SU-DHL-6 (cell line): Measurements from ENCODE around the gene MUC5B.
A peak's percentile ranks its signal among the peaks of the same experiment; 100 is the strongest.

Experiments
- H2AFZ ChIP-seq: fragments of 200-600 bp; sonication (generic); 2 replicates; pipeline ENCODE4 v1.6.1; 2014; ENCODE audit warnings: low read depth, mild to moderate bottlenecking, moderate library complexity, mixed read lengths, antibody characterized with exemption, low read length; ENCODE audit not compliant: severe bottlenecking
- H3F3A ChIP-seq: fragments of 200-600 bp; shearing (Covaris generic); 2 replicates; pipeline ENCODE4 v1.6.0; 2016; ENCODE audit warnings: antibody characterized with exemption, mild to moderate bottlenecking; ENCODE audit not compliant: insufficient read depth
- H3K27ac ChIP-seq: fragments of 200-600 bp; sonication (generic); 2 replicates; pipeline ENCODE4 v1.5.1; 2016; ENCODE audit warnings: low read depth, mild to moderate bottlenecking, low read length, moderate library complexity, mixed read lengths
- H3K27me3 ChIP-seq: fragments of 200-600 bp; sonication (generic), shearing (Covaris generic); 2 replicates; pipeline ENCODE4 v1.6.0; 2014; ENCODE audit warnings: mild to moderate bottlenecking, low read length
- H3K36me3 ChIP-seq: fragments of 200-600 bp; sonication (generic); 2 replicates; pipeline ENCODE4 v1.6.1; 2014; ENCODE audit warnings: mild to moderate bottlenecking, low read length, mixed read lengths
- H3K4me2 ChIP-seq: fragments of 300-600, 200-600 bp; shearing (Covaris generic), sonication (generic); 2 replicates; pipeline ENCODE4 v1.6.0; 2014; ENCODE audit warnings: low read length, low read depth, mild to moderate bottlenecking; ENCODE audit not compliant: poor library complexity, severe bottlenecking
- H3K4me3 ChIP-seq: fragments of 200-600 bp; sonication (generic); 2 replicates; pipeline ENCODE4 v1.5.1; 2014; ENCODE audit warnings: antibody characterized with exemption, low read length, mild to moderate bottlenecking, mixed read lengths; ENCODE audit not compliant: insufficient read depth, poor library complexity, severe bottlenecking
- H3K79me2 ChIP-seq: fragments of 200-600 bp; sonication (generic); 2 replicates; pipeline ENCODE4 v1.6.1; 2014; ENCODE audit warnings: mild to moderate bottlenecking, low read length, moderate library complexity; ENCODE audit not compliant: insufficient read depth
- H3K9ac ChIP-seq: fragments of 200-600 bp; sonication (generic); 2 replicates; pipeline ENCODE4 v1.7.0; 2014; ENCODE audit warnings: mild to moderate bottlenecking, low read length
- H3K9me2 ChIP-seq: fragments of 200-600 bp; sonication (generic); replicated peaks from 2 replicates; pipeline ENCODE4 v1.6.1; 2014; ENCODE audit warnings: low read length; ENCODE audit not compliant: insufficient read depth
- H3K9me3 ChIP-seq: fragments of 200-600 bp; sonication (generic); 2 replicates; pipeline ENCODE4 v1.6.1; 2014; ENCODE audit warnings: low read length, mixed read lengths; ENCODE audit not compliant: insufficient read depth
- H4K20me1 ChIP-seq: fragments of 200-600 bp; sonication (generic); 2 replicates; pipeline ENCODE4 v1.6.1; 2014; ENCODE audit warnings: low read depth, mild to moderate bottlenecking, antibody characterized with exemption, low read length, moderate library complexity, mixed read lengths
- CTCF ChIP-seq: fragments of 200-600 bp; sonication (generic); IDR thresholded peaks from one replicate; pipeline ENCODE4 v1.5.1; 2017; ENCODE audit warnings: antibody characterized with exemption, mild to moderate bottlenecking, low read length, moderate library complexity; ENCODE audit not compliant: insufficient read depth, poor library complexity, severe bottlenecking
- EZH2phosphoT487 ChIP-seq: fragments of 200-600 bp; sonication (generic), shearing (Covaris generic); conservative IDR thresholded peaks from 2 replicates; pipeline ENCODE4 v1.6.1; 2018; ENCODE audit warnings: mild to moderate bottlenecking, antibody characterized with exemption, low read length, moderate library complexity, mixed read lengths

The MUC5B gene

GRCh38 chr11:1201395-1202153, 21.3 kb upstream of the MUC5B start:
- H3K27ac ChIP-seq = no peak overlapping the region
- no peaks in the 10 kb centered on the region for H3K36me3 ChIP-seq
- H3K27me3 ChIP-seq = no peaks in the 10 kb centered on the region
- H2AFZ ChIP-seq = no peak overlapping the region
- no peak overlapping the region for H3K4me2 ChIP-seq
- H3K9ac ChIP-seq = no peak overlapping the region
- H3K9me2 ChIP-seq = no peaks in the 10 kb centered on the region
- no peaks in the 10 kb centered on the region; the same call in 1 of the 2 replicates for H3K9me3 ChIP-seq
- no peaks in the 10 kb centered on the region for H4K20me1 ChIP-seq
- H3F3A ChIP-seq = no peaks in the 10 kb centered on the region
- no peak for TF ChIP-seq CTCF
- no peak for TF ChIP-seq EZH2phosphoT487
- no peak overlapping the region for H3K4me3 ChIP-seq
- no peaks in the 10 kb centered on the region for H3K79me2 ChIP-seq

- Histone ChIP-seq H4K20me1 (no peaks in the 10 kb centered on the region), H3K27me3 (no peaks in the 10 kb centered on the region), H3K36me3 (no peaks in the 10 kb centered on the region), H2AFZ (no peak overlapping the region), H3K9me2 (no peaks in the 10 kb centered on the region), H3K27ac (no peak overlapping the region), H3K9ac (no peak overlapping the region), H3F3A (no peaks in the 10 kb centered on the region), H3K79me2 (no peaks in the 10 kb centered on the region), H3K9me3 (no peaks in the 10 kb centered on the region; the same call in 1 of the 2 replicates), H3K4me3 (no peak overlapping the region), H3K4me2 (no peak overlapping the region)
- TF ChIP-seq EZH2phosphoT487 = no peak
- no peak for TF ChIP-seq CTCF
These were observed 20.6 kb upstream of the MUC5B start for GRCh38 chr11:1202154-1202775.

DNA sequence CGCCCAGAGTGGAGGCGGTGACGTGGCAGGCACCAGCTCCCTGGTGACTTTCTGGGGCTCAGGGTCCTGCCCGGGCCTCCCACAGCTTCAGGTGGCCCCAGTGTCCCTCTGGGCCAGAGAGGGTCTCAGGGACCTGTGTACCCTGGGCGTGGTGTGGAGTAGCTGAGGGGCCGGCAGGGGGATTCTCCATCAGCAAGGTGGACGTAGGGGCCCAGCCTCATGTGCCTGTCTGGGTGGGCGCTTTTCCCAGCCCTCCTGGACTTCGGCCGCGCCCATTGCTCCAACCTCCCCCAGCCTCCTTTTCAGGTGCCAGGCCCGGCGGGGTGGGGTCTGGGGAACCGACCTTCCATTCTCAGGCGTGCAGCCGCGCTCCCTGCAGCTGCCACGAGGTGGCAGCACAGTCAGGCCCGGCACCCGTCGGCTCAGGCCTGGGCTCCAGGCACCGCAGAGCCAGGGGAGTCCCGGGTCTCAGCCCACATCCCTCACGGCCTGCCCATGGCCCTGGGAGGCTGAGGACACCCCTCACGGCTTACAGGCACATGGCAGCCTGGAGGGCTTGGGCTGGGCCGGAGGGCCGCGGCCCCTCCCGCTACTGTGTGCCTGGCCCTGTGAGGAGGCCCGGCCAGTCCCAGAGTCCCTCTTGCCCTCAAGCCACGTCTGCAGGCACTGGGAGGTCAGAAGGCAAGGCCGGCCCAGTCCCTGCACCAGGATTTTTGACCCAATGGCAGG, 19.9 kb upstream of the MUC5B start:
- no peaks in the 10 kb centered on the region for H3K9me2 ChIP-seq
- H4K20me1 ChIP-seq = no peaks in the 10 kb centered on the region
- TF ChIP-seq EZH2phosphoT487 (no peak), CTCF (peak; percentile 93)
- H3K4me3 ChIP-seq = no peak overlapping the region
- H3F3A ChIP-seq = no peaks in the 10 kb centered on the region
- no peaks in the 10 kb centered on the region for H3K79me2 ChIP-seq
- no peaks in the 10 kb centered on the region; the same call in 1 of the 2 replicates for H3K9me3 ChIP-seq
- H3K4me2 ChIP-seq = no peak overlapping the region
- H3K27me3 ChIP-seq = no peaks in the 10 kb centered on the region
- no peak overlapping the region for H3K27ac ChIP-seq
- H3K36me3 ChIP-seq = no peaks in the 10 kb centered on the region
- no peak overlapping the region for H2AFZ ChIP-seq
- no peak overlapping the region for H3K9ac ChIP-seq
